NCI-H146 treated with DMSO at 0.1 percent for 48 hours (cell line): ENCODE measurements around the gene ANKRD60.

Experiments used
- DNase-seq: peaks from one replicate; lab custom pipeline; 2025; ENCODE audit not compliant: unreplicated experiment; lab: John Stamatoyannopoulos, UW

The ANKRD60 gene

GRCh38 chr20:58228484-58229197 lies at the start of gene ANKRD60:
TSS of gene ANKRD60 (minus strand) at chr20:58228653. CDS start at chr20:58228653, 0 bp downstream.
- DNase-seq, result peak; percentile 40

DNA sequence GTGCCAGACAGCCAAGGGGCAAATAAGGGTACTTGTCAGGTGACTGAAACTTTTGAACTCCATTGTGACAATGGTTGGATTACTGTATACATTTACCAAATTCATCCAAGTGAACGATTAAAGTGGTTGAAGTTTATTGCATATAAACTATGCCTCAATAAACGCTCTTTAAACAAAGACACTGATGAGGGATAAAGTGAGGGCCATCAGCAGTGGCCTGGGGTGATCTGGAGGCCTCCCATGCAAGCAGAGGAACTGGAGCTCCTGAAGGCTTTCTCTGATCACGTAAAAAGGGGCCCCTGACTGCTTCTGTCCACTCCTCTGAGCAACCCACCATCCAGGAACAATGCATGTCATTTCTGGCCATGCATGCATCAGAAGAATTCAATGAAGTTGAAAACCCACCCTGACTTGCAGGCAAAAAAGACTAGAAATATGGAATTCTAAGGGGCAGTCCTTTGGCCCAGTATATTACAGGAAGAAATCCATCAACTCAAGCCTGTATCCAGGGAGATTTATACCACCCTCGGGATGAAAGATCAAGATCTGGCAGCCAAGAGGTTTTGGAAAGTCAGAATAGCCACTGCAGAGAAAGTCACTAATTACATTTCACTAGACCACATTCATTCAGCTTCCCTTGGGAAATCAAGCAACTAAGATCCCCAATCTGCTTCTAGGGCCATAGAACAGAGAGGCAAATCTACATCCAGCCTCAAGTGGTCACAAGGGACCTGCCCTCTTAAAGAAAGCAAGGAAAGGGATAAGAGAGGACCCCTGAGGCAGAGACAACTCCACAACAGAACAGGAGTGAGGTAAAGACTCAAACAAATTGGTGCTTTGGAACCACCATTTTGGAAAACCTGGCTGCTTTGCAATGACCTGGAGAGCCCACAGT lies 49.4 kb upstream of the ANKRD60 start:
- DNase-seq, result no peak

- DNase-seq, result no peak
Observed at GRCh38 chr20:58277107-58277506, 48.7 kb upstream of the ANKRD60 start.

DNA sequence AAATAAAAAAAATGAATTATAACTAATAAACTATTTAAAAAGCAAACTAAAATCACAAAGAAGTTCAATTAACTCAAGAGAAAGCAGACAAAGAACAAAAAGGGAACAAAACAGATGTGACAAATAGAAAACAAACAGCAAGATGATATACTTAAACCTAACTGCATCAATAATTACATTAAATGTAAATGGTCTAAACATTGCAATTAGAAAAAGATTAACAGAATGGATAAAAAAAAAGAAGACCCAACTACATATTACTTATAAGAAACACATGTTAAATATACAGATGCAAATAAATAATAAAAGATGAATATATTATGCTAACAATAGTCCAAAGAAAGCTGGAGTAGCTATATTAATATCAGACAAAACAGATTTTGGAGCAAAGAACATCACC lies 45.9 kb upstream of the ANKRD60 start:
- no peak for DNase-seq

DNA sequence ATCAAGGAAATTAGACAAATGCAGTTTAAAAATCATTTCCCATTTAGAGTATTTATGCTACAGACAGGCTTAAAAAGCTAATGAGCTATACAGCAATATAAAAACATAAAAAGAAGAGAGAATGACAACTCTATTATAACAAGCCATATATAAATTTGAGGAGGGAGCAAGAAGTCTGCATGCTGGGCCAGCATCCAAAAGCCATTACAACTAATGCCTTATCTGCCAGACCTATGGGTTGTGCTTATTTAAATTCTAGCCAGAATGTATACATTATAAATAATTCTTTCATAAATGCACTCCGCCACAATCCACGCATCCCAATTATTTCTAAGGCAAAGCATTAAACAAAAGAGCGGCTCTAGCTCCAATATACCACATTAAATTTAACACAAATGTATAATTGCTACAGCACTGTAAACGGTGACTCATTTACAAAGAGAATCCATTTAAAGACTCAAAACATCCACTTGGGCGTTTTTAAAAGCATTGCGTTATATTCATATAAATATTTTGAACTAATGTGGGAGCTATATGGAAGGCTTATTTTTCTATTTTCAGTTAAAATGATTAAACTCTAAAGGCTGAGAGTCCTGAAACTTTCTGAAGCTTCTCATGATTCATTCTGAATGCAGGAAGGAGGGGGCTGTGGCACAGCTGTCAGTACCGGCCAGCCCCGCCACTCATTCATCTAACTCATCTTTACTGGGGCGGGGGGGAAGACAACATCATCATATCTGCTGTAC lies 43.3 kb upstream of the ANKRD60 start:
- no peak for DNase-seq

GRCh38 chr20:58268936-58269619 lies 40.6 kb upstream of the ANKRD60 start:
- DNase-seq, result no peak

DNA sequence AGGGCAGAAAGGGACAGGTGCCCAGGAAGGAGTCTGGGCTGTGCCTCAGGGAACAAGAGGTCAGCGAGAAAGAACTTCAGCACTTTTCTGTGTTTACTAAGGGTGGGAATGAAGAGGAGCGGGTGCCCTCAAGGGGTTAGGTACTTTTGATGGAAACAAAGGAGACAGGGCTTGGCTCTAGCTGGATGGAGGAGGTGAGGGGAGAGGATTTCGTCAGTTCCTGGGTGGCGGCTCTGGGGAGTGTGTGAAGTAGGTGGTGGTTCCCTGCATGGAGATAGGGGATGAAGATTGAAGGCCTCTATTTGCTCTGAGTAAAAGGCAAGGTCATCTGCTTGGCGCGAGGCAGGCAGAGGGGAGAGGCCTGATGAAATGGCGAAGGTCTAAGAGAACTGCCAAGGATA lies 40.0 kb upstream of the ANKRD60 start:
- DNase-seq, result no peak

- no peak for DNase-seq
Observed at GRCh38 chr20:58267389-58268215, 39.1 kb upstream of the ANKRD60 start.

GRCh38 chr20:58264271-58264670 lies 35.8 kb upstream of the ANKRD60 start:
- no peak for DNase-seq

DNA sequence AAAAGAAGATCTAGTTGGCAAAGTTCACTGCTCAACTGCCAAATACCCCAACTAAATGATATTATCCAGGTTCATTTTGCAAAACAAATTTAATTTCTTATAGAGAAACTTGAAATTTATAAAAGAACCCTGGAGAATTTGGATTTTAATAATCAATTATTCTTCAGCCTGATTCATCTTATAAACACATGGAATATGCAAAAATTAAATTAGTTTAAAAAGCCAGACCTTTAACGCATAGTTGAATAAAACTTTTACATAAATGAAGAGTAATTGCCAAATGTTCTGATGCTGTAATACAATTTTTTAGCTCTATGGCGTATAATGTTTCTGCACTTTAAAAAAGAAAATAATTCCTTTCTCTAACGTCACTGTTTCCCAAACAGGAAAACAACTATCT lies 33.2 kb upstream of the ANKRD60 start:
- no peak for DNase-seq

- DNase-seq, result no peak
Observed at GRCh38 chr20:58260006-58260405, 31.6 kb upstream of the ANKRD60 start.

DNA sequence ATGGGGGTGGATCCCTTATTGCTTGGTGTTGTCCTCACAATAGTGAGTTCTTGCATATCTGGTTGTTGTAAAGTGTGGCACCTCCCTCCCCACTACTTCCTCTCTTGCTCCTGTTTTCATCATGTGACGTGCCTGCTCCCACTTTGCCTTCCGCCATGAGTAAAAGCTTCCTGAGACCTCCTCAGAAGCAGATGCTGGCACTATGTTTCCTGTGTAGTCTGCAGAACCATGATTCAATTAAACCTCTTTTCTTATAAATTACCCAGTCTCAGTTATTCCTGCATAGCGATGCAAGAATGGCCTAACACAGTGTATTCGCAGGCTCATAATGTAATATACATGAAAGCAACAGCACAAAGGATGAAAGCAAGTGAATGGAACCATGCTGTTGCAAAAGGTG lies 28.4 kb upstream of the ANKRD60 start:
- no peak for DNase-seq

DNA sequence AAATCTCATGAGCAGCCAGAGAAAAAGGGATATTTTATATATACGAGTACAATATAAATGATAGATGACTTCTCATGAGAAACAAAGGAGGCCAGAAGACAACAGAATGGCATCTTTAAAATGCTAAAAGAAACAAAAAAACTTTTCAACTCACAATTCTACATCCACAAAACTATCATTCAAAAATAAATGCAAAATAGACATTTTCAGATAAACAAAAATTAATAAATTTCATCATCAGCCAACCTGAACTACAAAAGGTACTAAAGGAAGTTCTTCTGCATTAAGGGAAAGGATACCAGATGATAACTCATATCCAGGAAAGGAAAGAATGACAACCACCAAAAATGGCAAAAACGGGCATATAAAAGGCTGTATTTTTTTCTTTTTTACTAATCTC lies 27.9 kb upstream of the ANKRD60 start:
- DNase-seq, result no peak

- DNase-seq, result no peak
Observed at GRCh38 chr20:58254890-58255289, 26.4 kb upstream of the ANKRD60 start.

- DNase-seq, result no peak
Observed at GRCh38 chr20:58251979-58252591, 23.6 kb upstream of the ANKRD60 start.

DNA sequence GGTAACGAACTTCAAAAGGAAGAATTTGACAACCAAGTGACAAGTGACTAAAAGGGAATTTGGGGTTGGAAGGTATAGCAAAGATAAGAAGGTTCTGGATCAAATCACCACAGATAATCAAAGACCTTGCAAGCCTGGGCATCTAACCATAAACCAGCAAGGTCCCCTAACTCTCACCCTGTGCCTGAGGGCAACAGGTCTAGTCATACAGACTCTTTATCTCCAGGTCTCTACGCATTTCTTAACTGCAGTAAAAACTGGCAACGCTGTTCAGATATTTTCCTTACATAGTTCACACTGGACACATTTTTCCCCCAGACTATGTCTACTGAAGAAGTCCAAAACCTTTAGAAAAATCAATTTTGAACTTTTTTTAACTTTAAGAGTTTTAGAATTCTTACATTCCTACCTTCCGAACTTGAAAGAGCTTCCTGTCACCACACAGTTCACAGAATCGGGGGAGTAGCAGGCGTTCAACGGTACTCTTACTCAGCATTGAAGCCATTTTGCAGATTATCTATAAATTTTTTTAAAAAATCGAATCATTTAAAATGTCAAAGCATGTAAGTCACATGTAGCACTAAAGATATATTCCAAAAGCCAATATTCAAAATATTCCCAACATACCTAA lies 23.0 kb upstream of the ANKRD60 start:
- no peak for DNase-seq

- no peak for DNase-seq
Observed at GRCh38 chr20:58246346-58246745, 17.9 kb upstream of the ANKRD60 start.

DNA sequence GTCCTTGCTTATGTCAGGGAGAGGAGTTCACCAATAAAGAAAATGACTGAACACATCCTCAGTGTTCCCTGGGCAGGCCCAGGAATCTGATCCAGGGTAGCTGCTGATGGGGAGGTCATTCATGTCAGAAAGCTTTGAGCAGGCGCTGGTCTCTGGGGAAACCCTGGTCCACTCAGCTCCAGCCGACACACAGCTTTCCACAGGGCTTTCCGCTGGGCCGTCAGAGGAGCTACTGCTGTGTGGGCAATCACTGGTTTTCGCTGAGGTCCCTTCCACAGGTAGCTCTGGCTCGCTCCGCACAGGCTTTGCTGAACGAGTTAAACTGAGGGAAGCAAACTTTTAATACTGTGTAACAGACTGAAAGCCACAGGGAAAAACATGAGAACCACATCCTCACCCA lies 17.5 kb upstream of the ANKRD60 start:
- no peak for DNase-seq

- DNase-seq, result no peak
Observed at GRCh38 chr20:58245181-58245891, 16.9 kb upstream of the ANKRD60 start.
